H9 (cell line): ENCODE measurements around the gene UNC119. TPM values are rescaled to one million over a fixed set of nuclear protein-coding genes. Genes with fewer than 3 reads are reported as not detected.

Source experiments
- DNase-seq: peaks from one replicate; pipeline ENCODE4 v3.0.0-alpha.2; 2017
- H2AFZ ChIP-seq: one replicate; pipeline ENCODE4 v1.6.1; 2013; ENCODE audit warnings: mild to moderate bottlenecking, low read length, control low read depth, moderate library complexity
- H2AK5ac ChIP-seq: 2 replicates; pipeline ENCODE4 v1.6.1; 2013; ENCODE audit warnings: low read length, control low read depth, mixed read lengths; ENCODE audit not compliant: insufficient read length
- H2BK120ac ChIP-seq: one replicate; pipeline ENCODE4 v1.6.1; 2013; ENCODE audit warnings: low read depth, mild to moderate bottlenecking, low read length, control low read depth, inconsistent platforms; ENCODE audit not compliant: poor library complexity, severe bottlenecking
- H2BK12ac ChIP-seq: 2 replicates; pipeline ENCODE4 v1.6.1; 2013; ENCODE audit warnings: low read length, control low read depth, mixed read lengths, low read depth; ENCODE audit not compliant: insufficient read length
- H2BK15ac ChIP-seq: 2 replicates; pipeline ENCODE4 v1.6.1; 2013; ENCODE audit warnings: low read depth, low read length, control low read depth
- H2BK20ac ChIP-seq: one replicate; pipeline ENCODE4 v1.6.1; 2013; ENCODE audit warnings: low read depth, mild to moderate bottlenecking, low read length, control low read depth, inconsistent platforms; ENCODE audit not compliant: poor library complexity, severe bottlenecking
- H2BK5ac ChIP-seq: 2 replicates; pipeline ENCODE4 v1.6.1; 2013; ENCODE audit warnings: low read length, control low read depth, mixed read lengths; ENCODE audit not compliant: insufficient read length
- H3K14ac ChIP-seq: 2 replicates; pipeline ENCODE4 v1.6.1; 2013; ENCODE audit warnings: low read length, control low read depth; ENCODE audit not compliant: insufficient read depth
- H3K18ac ChIP-seq: 2 replicates; pipeline ENCODE4 v1.6.1; 2013; ENCODE audit warnings: low read depth, mild to moderate bottlenecking, mixed read lengths, low read length, control low read depth; ENCODE audit not compliant: insufficient read length
- H3K23ac ChIP-seq: 2 replicates; pipeline ENCODE4 v1.6.1; 2013; ENCODE audit warnings: low read length, control low read depth, mixed read lengths, low read depth; ENCODE audit not compliant: insufficient read length
- H3K23me2 ChIP-seq: 2 replicates; pipeline ENCODE4 v1.6.1; 2013; ENCODE audit warnings: low read depth, mild to moderate bottlenecking, mixed read lengths, low read length, control low read depth; ENCODE audit not compliant: insufficient read length, poor library complexity, severe bottlenecking
- H3K27ac ChIP-seq: 2 replicates; pipeline ENCODE4 v1.5.1; 2013; ENCODE audit warnings: low read length, control low read depth, mixed read lengths, low read depth; ENCODE audit not compliant: insufficient read length
- H3K27me3 ChIP-seq: 2 replicates; pipeline ENCODE4 v1.6.1; 2013; ENCODE audit warnings: low read length, control low read depth, inconsistent platforms; ENCODE audit not compliant: insufficient read depth
- H3K4ac ChIP-seq: 2 replicates; pipeline ENCODE4 v1.6.1; 2013; ENCODE audit warnings: low read depth, mild to moderate bottlenecking, control low read depth, inconsistent platforms, low read length, moderate library complexity
- H3K4me1 ChIP-seq: 2 replicates; pipeline ENCODE4 v1.6.1; 2013; ENCODE audit warnings: low read length, control low read depth, inconsistent platforms; ENCODE audit not compliant: insufficient read depth
- H3K4me2 ChIP-seq: 2 replicates; pipeline ENCODE4 v1.6.1; 2013; ENCODE audit warnings: low read length, control low read depth, mixed read lengths; ENCODE audit not compliant: insufficient read length, insufficient read depth
- H3K56ac ChIP-seq: 2 replicates; pipeline ENCODE4 v1.6.1; 2013; ENCODE audit warnings: low read depth, mild to moderate bottlenecking, mixed read lengths, low read length, control low read depth; ENCODE audit not compliant: insufficient read length
- H3K79me1 ChIP-seq: 2 replicates; pipeline ENCODE4 v1.6.1; 2013; ENCODE audit warnings: low read depth, mild to moderate bottlenecking, moderate library complexity, low read length, control low read depth, inconsistent platforms; ENCODE audit not compliant: insufficient read depth, poor library complexity, severe bottlenecking
- H3K79me2 ChIP-seq: 2 replicates; pipeline ENCODE4 v1.6.1; 2013; ENCODE audit warnings: low read length, control low read depth, inconsistent platforms; ENCODE audit not compliant: insufficient read depth
- H3K9ac ChIP-seq: 2 replicates; pipeline ENCODE4 v1.6.1; 2013; ENCODE audit warnings: low read length, control low read depth, mixed read lengths; ENCODE audit not compliant: insufficient read length; ENCODE audit errors: extremely low read depth
- H3K9me3 ChIP-seq: one replicate; pipeline ENCODE4 v1.6.1; 2013; ENCODE audit warnings: low read depth, low read length, inconsistent platforms; ENCODE audit not compliant: control insufficient read depth
- H3T11ph ChIP-seq: one replicate; pipeline ENCODE4 v1.6.1; 2013; ENCODE audit warnings: mild to moderate bottlenecking, low read length, control low read depth, inconsistent platforms
- H4K20me1 ChIP-seq: one replicate; pipeline ENCODE4 v1.6.1; 2013; ENCODE audit not compliant: control insufficient read depth, insufficient read length, insufficient read depth
- H4K5ac ChIP-seq: 2 replicates; pipeline ENCODE4 v1.6.1; 2013; ENCODE audit warnings: low read depth, mild to moderate bottlenecking, mixed read lengths, low read length, control low read depth; ENCODE audit not compliant: insufficient read length
- H4K8ac ChIP-seq: replicated peaks from 2 replicates; pipeline ENCODE4 v1.6.1; 2013; ENCODE audit warnings: low read length, control low read depth, mixed read lengths, low read depth; ENCODE audit not compliant: insufficient read length
- H4K91ac ChIP-seq: 2 replicates; pipeline ENCODE4 v1.6.1; 2013; ENCODE audit warnings: low read depth, mild to moderate bottlenecking, moderate library complexity, mixed read lengths, low read length, control low read depth; ENCODE audit not compliant: insufficient read length
- H3K27ac Mint-ChIP-seq, 3 experiments: 2 replicates in 2 of 3; 3 replicates in 1 of 3; pipeline ENCODE4 v1.8.0; 2020 to 2021; ENCODE audit warnings: mixed read lengths in 3 of 3, mild to moderate bottlenecking in 1 of 3, moderate library complexity in 1 of 3
- H3K27me3 Mint-ChIP-seq: 2 replicates; pipeline ENCODE4 v1.8.0; 2021; ENCODE audit warnings: low read depth, mild to moderate bottlenecking, moderate library complexity, mixed read lengths
- H3K36me3 Mint-ChIP-seq, 3 experiments: 2 replicates in 2 of 3; 3 replicates in 1 of 3; pipeline ENCODE4 v1.8.0; 2020 to 2021; ENCODE audit warnings: low read depth in 3 of 3, mixed read lengths in 3 of 3; ENCODE audit not compliant: insufficient read depth in 1 of 3
- H3K4me1 Mint-ChIP-seq, 2 experiments: 2 replicates each; pipeline ENCODE4 v1.8.0; 2020; ENCODE audit warnings: mixed read lengths in 2 of 2
- H3K4me3 Mint-ChIP-seq, 2 experiments: 2 replicates in 1 of 2; 3 replicates in 1 of 2; pipeline ENCODE4 v1.8.0; 2020 to 2021; ENCODE audit warnings: mild to moderate bottlenecking in 2 of 2, mixed read lengths in 2 of 2, moderate library complexity in 1 of 2
- H3K9me3 Mint-ChIP-seq, 2 experiments: 2 replicates in 1 of 2; 3 replicates in 1 of 2; pipeline ENCODE4 v1.8.0; 2020; ENCODE audit warnings: mild to moderate bottlenecking in 2 of 2, mixed read lengths in 2 of 2, moderate library complexity in 1 of 2
- CTCF ChIP-seq: fragments of 200-600 bp; sonication (generic); conservative IDR thresholded peaks from 3 replicates; pipeline ENCODE4 v1.8.0; 2021; ENCODE audit warnings: antibody characterized with exemption, mild to moderate bottlenecking
- WGBS: extraction: QIAGEN DNeasy Blood & Tissue Kit; methylation state at CpG from one replicate; pipeline ENCODE4 v1.1.7; 2013; ENCODE audit warnings: missing lambda C conversion rate, low lambda C conversion rate, mixed read lengths; ENCODE audit not compliant: insufficient read length; ENCODE audit errors: extremely low coverage; 5-methylcytosine and 5-hydroxymethylcytosine counted together
- total RNA-seq: library from RNA; stranded (reverse); gene quantifications from 2 replicates; pipeline ENCODE4 v1.2.1, GENCODE V29; 2021

Gene UNC119
- total RNA-seq, 1 experiment from 2014 or later: 36.9 TPM

- no peak overlapping the region for H2BK15ac ChIP-seq
- Mint-ChIP-seq H3K9me3 (no peaks in the 10 kb centered on the region), H3K4me3 (no peak overlapping the region), H3K36me3 (peaks cover 2 to 6% (median 3%) of the 10 kb centered on the region in 3 experiments; a peak in 4 of 7 replicates), H3K27ac (peak overlapping the region in 1 of 3 experiments; percentile 42; a peak in 2 of 7 replicates), H3K27me3 (no peaks in the 10 kb centered on the region), H3K4me1 (peaks cover 27 to 46% of the 10 kb centered on the region in 2 experiments)
- no peaks in the 10 kb centered on the region for H3K9me3 ChIP-seq
- H3K4me1 ChIP-seq: peaks cover 8% of the 10 kb centered on the region; the same call in 1 of the 2 replicates
- no peaks in the 10 kb centered on the region for H3K79me1 ChIP-seq
- H2AK5ac ChIP-seq: no peak overlapping the region
- no peaks in the 10 kb centered on the region for H3K27me3 ChIP-seq
- TF ChIP-seq CTCF: no peak
- WGBS: no CpG with 5 or more reads among the region's 2 CpGs
- H2AFZ ChIP-seq: no peak overlapping the region
- H4K8ac ChIP-seq: no peak overlapping the region
- no peak overlapping the region for H4K91ac ChIP-seq
- H3K27ac ChIP-seq: no peak overlapping the region
- H2BK5ac ChIP-seq: no peak overlapping the region
- H3K9ac ChIP-seq: no peak overlapping the region
- no peak overlapping the region for H3K14ac ChIP-seq
- no peak overlapping the region for H3T11ph ChIP-seq
- H3K4me2 ChIP-seq: no peak overlapping the region
- H4K20me1 ChIP-seq: no peaks in the 10 kb centered on the region
- no peak overlapping the region for H2BK20ac ChIP-seq
- no peaks in the 10 kb centered on the region for H3K79me2 ChIP-seq
- no peak overlapping the region for H3K18ac ChIP-seq
- no peak overlapping the region for H4K5ac ChIP-seq
- no peaks in the 10 kb centered on the region for H3K23me2 ChIP-seq
- no peak overlapping the region for H3K56ac ChIP-seq
- H3K23ac ChIP-seq: no peak overlapping the region
- no peak for DNase-seq
- no peak overlapping the region for H2BK12ac ChIP-seq
- no peak overlapping the region for H2BK120ac ChIP-seq
- no peak overlapping the region for H3K4ac ChIP-seq
Measured at GRCh38 chr17:28545141-28545503, 7.3 kb downstream of the UNC119 start.
